A673 (cell line): Measurements from ENCODE around the gene TBX1. TPM values are rescaled to one million over a fixed set of nuclear protein-coding genes. Genes with fewer than 3 reads are reported as not detected.
"Not testable (repeated sequence)": the region's sequence is repeated elsewhere in the genome, so short reads cannot be mapped to it uniquely, and the experiment has no call there.

Experiments used
- BruUV-seq: library from RNA; stranded (reverse); fragments of 400-500 nt; replicated peaks from 2 replicates; lab custom pipeline; 2021; lab: Mats Ljungman, UMichigan
- CTCF ChIA-PET: fragments of 300-600 bp; sonication (Branson Sonifier 250); formaldehyde crosslinking; loops from one replicate; lab custom pipeline; 2022; ENCODE audit warnings: antibody characterized with exemption; lab: Charles Lee
- POLR2A ChIA-PET: fragments of 300-600 bp; sonication (Branson Sonifier 250); formaldehyde crosslinking; loops from one replicate; lab custom pipeline; 2022; ENCODE audit warnings: antibody characterized with exemption; ENCODE audit not compliant: low non-redundant PET; lab: Charles Lee
- DNase-seq: peaks from one replicate; pipeline ENCODE4 v3.0.0-alpha.2; 2015; ENCODE audit warnings: low spot score
- H3K27ac ChIP-seq: fragments of 200-600 bp; sonication (generic); 2 replicates; pipeline ENCODE4 v1.5.1; 2016; ENCODE audit warnings: mixed run types, low read depth, mild to moderate bottlenecking, mixed read lengths, antibody characterized with exemption, low read length; ENCODE audit not compliant: poor library complexity, severe bottlenecking
- H3K27me3 ChIP-seq: fragments of 200-600 bp; sonication (generic); replicated peaks from 2 replicates; pipeline ENCODE4 v1.6.1; 2017; ENCODE audit warnings: mixed run types, low read depth, mild to moderate bottlenecking, mixed read lengths, antibody characterized with exemption, low read length; ENCODE audit not compliant: insufficient read depth, poor library complexity
- H3K36me3 ChIP-seq: fragments of 200-600 bp; sonication (generic); 2 replicates; pipeline ENCODE4 v1.6.1; 2016; ENCODE audit warnings: mixed run types, mild to moderate bottlenecking, mixed read lengths, antibody characterized with exemption, low read length; ENCODE audit not compliant: insufficient read depth, poor library complexity, severe bottlenecking
- H3K4me1 ChIP-seq: fragments of 200-600 bp; sonication (generic); 2 replicates; pipeline ENCODE4 v1.6.1; 2017; ENCODE audit warnings: mixed run types, mild to moderate bottlenecking, mixed read lengths, antibody characterized with exemption, low read length; ENCODE audit not compliant: insufficient read depth, poor library complexity, severe bottlenecking
- H3K4me3 ChIP-seq: fragments of 200-600 bp; sonication (generic); 2 replicates; pipeline ENCODE4 v1.5.1; 2016; ENCODE audit warnings: low read depth, mixed run types, mild to moderate bottlenecking, mixed read lengths, low read length; ENCODE audit not compliant: poor library complexity, severe bottlenecking
- H3K9me3 ChIP-seq: fragments of 200-600 bp; sonication (generic); 2 replicates; pipeline ENCODE4 v1.6.1; 2016; ENCODE audit warnings: mixed run types, low read depth, mild to moderate bottlenecking, mixed read lengths, antibody characterized with exemption, low read length; ENCODE audit not compliant: poor library complexity, severe bottlenecking
- CTCF ChIP-seq: fragments of 300-800, 200-600 bp; sonication (generic); conservative IDR thresholded peaks from 2 replicates; pipeline ENCODE4 v1.5.1; 2017; ENCODE audit warnings: low read depth, mild to moderate bottlenecking, antibody characterized with exemption, low read length, moderate library complexity, mixed read lengths
- EZH2 ChIP-seq: fragments of 200-600 bp; sonication (generic); IDR thresholded peaks from 2 replicates; pipeline ENCODE4 v1.6.1; 2017; ENCODE audit warnings: borderline replicate concordance, low read depth, mild to moderate bottlenecking, mixed read lengths, antibody characterized with exemption, low read length; ENCODE audit not compliant: poor library complexity, severe bottlenecking
- intact Hi-C: fragments of 100-400 bp; cut with micrococcal nuclease; formaldehyde crosslinking; loops from one replicate; pipeline ENCODE4 v1.10.0; 2022; ENCODE audit not compliant: unreplicated experiment
- total RNA-seq: library from RNA; stranded (reverse); gene quantifications from 2 replicates; pipeline ENCODE4 v1.2.3, GENCODE V29; 2021

The TBX1 gene
- total RNA-seq, 1 experiment from 2014 or later = 3.6 TPM

DNA sequence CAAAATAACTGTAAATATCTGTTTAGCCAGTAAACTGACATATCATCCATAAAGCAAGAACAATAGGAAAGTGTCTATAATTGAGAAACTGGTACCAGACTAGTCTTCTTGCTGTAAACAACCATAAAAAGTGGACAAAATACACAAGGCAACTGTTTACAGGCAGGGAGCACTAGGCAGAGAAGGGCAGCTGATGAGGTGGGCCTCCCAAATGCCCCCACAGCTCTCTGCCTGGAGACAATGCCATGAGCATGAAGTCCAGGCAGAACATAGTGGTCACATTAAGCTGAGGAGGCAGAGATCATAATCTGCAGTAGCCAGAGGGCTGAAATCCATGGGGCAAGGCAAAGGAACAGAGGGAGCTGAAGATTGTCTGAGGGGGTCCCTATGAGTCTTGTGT is 30.7 kb downstream of the TBX1 start:
- no TSS peak for BruUV-seq
- peaks cover 6% of the 10 kb centered on the region for H3K4me1 ChIP-seq

DNA sequence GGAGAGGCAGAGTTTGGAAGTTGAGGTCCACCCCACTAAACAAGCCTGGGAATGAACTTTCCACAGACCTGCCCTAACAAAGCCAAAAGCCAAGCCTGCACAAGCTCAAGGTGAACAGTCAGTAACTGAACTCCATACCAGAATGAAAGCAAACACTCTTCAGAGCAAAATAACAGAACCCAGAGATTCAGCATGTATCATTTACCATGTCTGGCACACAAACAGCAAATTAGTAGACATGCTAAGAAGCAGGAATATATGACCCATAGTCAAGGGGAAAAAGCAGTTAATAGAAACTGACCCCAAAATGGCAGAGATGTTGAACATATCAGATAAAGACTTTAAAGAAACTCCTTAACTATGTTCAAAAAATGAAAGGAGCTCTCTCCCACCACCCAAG is 31.3 kb downstream of the TBX1 start:
- Histone ChIP-seq H3K4me1 (peaks cover 6% of the 10 kb centered on the region), H3K9me3 (peaks cover 5% of the 10 kb centered on the region), H3K4me3 (no peak overlapping the region), H3K36me3 (no peaks in the 10 kb centered on the region), H3K27me3 (no peaks in the 10 kb centered on the region), H3K27ac (no peak overlapping the region)
- ChIA-PET CTCF (no interaction called here), POLR2A (no interaction called here)
- intact Hi-C loops = no loop called here
- no TSS peak for BruUV-seq
- no peak for DNase-seq
- no peak for TF ChIP-seq CTCF
- TF ChIP-seq EZH2 = no peak

More for the DNA sequence above, 30.7 kb downstream of the TBX1 start:
- no peaks in the 10 kb centered on the region for H3K36me3 ChIP-seq
- POLR2A ChIA-PET = no interaction called here
- CTCF ChIA-PET = no interaction called here
- no peaks in the 10 kb centered on the region for H3K27me3 ChIP-seq
- no peak for DNase-seq
- peaks cover 5% of the 10 kb centered on the region for H3K9me3 ChIP-seq
- TF ChIP-seq CTCF (no peak), EZH2 (no peak)
- no peak overlapping the region for H3K4me3 ChIP-seq
- no peak overlapping the region for H3K27ac ChIP-seq
- intact Hi-C loops = no loop called here

DNA sequence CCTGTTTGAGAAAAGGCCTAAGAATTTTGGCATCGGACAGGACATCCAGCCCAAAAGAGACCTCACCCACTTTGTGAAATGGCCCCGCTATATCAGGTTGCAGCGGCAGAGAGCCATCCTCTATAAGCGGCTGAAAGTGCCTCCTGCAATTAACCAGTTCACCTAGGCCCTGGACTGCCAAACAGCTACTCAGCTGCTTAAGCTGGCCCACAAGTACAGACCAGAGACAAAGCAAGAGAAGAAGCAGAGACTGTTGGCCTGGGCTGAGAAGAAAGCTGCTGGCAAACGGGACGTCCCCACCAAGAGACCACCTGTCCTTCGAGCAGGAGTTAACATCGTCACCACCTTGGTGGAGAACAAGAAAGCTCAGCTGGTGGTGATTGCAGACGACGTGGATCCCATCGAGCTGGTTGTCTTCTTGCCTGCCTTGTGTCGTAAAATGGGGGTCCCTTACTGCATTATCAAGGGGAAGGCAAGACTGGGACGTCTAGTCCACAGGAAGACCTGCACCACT is 31.9 kb downstream of the TBX1 start:
- H3K36me3 ChIP-seq, intact Hi-C loops, DNase-seq, H3K4me1 ChIP-seq, H3K27me3 ChIP-seq, POLR2A ChIA-PET, H3K9me3 ChIP-seq, BruUV-seq, H3K27ac ChIP-seq, CTCF ChIA-PET, H3K4me3 ChIP-seq: not testable (repeated sequence)

- TF ChIP-seq CTCF (no peak), EZH2 (no peak)
- DNase-seq = no peak
- no peaks in the 10 kb centered on the region for H3K27me3 ChIP-seq
- intact Hi-C loops = no loop called here
- no peak overlapping the region for H3K27ac ChIP-seq
- H3K4me3 ChIP-seq = no peak overlapping the region
- peaks cover 6% of the 10 kb centered on the region for H3K4me1 ChIP-seq
- no peaks in the 10 kb centered on the region for H3K36me3 ChIP-seq
- ChIA-PET CTCF (no interaction called here), POLR2A (interaction anchor here (0.7 kb wide), 1 partner anchor 678 kb away, joined by 5 read pairs; no protein-coding TSS in a partner anchor)
- no TSS peak for BruUV-seq
- H3K9me3 ChIP-seq = peaks cover 5% of the 10 kb centered on the region
Observed at GRCh38 chr22:19793161-19793560, 32.6 kb downstream of the TBX1 start.
